A673 (cell line): Measurements from ENCODE around the gene COPS4.

ENCODE experiments used
- CTCF ChIP-seq: fragments of 300-800, 200-600 bp; sonication (generic); conservative IDR thresholded peaks from 2 replicates; pipeline ENCODE4 v1.5.1; 2017; ENCODE audit warnings: low read depth, mild to moderate bottlenecking, antibody characterized with exemption, low read length, moderate library complexity, mixed read lengths
- EZH2 ChIP-seq: fragments of 200-600 bp; sonication (generic); IDR thresholded peaks from 2 replicates; pipeline ENCODE4 v1.6.1; 2017; ENCODE audit warnings: borderline replicate concordance, low read depth, mild to moderate bottlenecking, mixed read lengths, antibody characterized with exemption, low read length; ENCODE audit not compliant: poor library complexity, severe bottlenecking

DNA sequence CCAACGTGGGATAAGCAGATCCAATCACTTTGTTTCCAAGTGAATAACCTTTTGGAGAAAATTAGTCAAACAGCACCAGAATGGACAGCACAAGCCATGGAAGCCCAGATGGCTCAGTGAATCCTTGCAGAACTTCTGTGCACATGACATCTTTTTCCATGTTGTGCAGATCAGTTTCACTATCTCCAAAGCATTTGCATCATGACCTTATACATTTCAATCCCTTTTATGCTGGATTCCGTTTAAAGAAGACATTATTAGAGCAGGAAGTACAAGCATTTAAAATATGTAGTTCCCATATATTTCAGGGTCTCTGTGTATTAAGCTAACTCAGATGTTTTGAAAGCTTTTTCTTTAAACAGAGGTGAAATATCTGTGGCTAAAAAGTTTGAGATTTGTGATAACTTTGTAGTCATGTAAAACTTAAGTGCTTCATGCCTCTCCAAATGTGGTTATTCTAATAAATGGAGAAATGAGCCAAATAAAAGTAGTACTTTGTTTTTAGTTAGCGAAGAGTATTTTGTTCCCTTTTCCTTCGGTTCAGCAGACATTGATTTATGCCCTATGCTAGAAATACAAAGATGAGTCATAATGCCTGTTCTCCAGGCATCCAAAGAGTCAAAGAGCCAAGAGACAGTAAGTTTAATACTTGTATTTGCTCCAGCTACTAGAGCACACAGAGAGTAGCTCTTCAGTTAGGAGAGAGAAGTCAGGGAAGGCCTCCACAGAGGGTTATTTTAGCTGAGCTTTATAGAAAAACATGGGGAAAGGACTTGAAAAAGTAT, 40.5 kb downstream of the COPS4 start:
- TF ChIP-seq EZH2, result no peak
- no peak for TF ChIP-seq CTCF
